ENCODE measurements around the gene OR51B4. TPM values are rescaled to one million over a fixed set of nuclear protein-coding genes. Genes with fewer than 3 reads are reported as not detected.
"Not testable (repeated sequence)": the region's sequence is repeated elsewhere in the genome, so short reads cannot be mapped to it uniquely, and the experiment has no call there.

OR51B4 gene
- total and polyA plus RNA-seq, 9 of the 15 experiments (the other 6 are each of a cell fraction or from before 2014, with no cell fraction given), result 17.1 to 64.6 (median 39.9) TPM

DNA sequence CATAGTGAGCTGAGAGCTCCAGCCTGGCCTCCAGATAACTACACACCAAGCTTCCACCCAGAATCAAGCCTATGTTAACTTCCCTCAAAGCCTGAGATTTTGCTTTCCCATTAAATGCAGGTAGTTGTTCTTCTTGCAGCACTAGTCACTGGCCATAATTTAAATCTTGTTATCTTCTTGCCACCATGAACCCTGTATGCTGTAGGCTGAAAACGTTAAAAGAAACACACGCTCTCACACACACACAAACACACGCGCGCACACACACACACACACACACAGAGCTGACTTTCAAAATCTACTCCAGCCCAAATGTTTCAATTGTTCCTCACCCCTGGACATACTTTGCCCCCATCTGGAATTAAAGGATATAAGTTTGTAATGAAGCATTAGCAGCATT lies 48.3 kb downstream of the OR51B4 start:
- BruUV-seq (replicated peaks); FAIRE-seq; in situ Hi-C loops (cut with MboI); H4K20me1 ChIP-seq (replicated peaks; ENCODE audit: control insufficient read depth, insufficient read depth, low read length); H3K27me3 ChIP-seq (ENCODE audit: control insufficient read depth in 2 of 2, insufficient read depth in 2 of 2, low read length in 2 of 2); H2AFZ ChIP-seq (ENCODE audit: low read depth, low read length); CTCF ChIA-PET (ENCODE audit: low intra/inter-chr PET ratio); H3K9me1 ChIP-seq (ENCODE audit: control insufficient read depth, insufficient read depth, low read length); H3K9me3 ChIP-seq (replicated peaks; ENCODE audit: control insufficient read depth, insufficient read depth, low read depth, low read length); ATAC-seq: not testable (repeated sequence)
- Histone ChIP-seq H3K9ac (ENCODE audit: insufficient read depth in 1 of 2, low read depth in 2 of 2, low read length in 2 of 2) (peak overlapping the region; percentile 70 to 87), H3K27ac (ENCODE audit: extremely low read depth, low read depth, low read length) (peak overlapping the region; percentile 43; the same call in 2 of the 3 replicates), H3K4me3 (peak overlapping the region; percentile 58), H3K4me1 (replicated peaks in 1 of 2; ENCODE audit: control insufficient read depth in 2 of 2, insufficient read depth in 2 of 2, low read length in 2 of 2) (peaks cover 18 to 31% of the 10 kb centered on the region in 2 experiments), H3K4me2 (ENCODE audit: insufficient read depth, low read length) (peak overlapping the region; percentile 94), H3K36me3 (ENCODE audit: control insufficient read depth, insufficient read depth, low read length) (peaks cover 23% of the 10 kb centered on the region), H3K79me2 (ENCODE audit: control insufficient read depth, insufficient read depth, low read length) (peaks cover 72% of the 10 kb centered on the region)
- WGBS (ENCODE audit: insufficient coverage, low coverage, missing lambda C conversion rate), result 2% methylated on average over 5 of the region's 5 CpGs
- DNase-seq (ENCODE audit: extremely low read depth in 1 of 4, low spot score in 3 of 4), result peak in 1 of 4 experiments; percentile 39
- TF ChIP-seq, protein P1, sequence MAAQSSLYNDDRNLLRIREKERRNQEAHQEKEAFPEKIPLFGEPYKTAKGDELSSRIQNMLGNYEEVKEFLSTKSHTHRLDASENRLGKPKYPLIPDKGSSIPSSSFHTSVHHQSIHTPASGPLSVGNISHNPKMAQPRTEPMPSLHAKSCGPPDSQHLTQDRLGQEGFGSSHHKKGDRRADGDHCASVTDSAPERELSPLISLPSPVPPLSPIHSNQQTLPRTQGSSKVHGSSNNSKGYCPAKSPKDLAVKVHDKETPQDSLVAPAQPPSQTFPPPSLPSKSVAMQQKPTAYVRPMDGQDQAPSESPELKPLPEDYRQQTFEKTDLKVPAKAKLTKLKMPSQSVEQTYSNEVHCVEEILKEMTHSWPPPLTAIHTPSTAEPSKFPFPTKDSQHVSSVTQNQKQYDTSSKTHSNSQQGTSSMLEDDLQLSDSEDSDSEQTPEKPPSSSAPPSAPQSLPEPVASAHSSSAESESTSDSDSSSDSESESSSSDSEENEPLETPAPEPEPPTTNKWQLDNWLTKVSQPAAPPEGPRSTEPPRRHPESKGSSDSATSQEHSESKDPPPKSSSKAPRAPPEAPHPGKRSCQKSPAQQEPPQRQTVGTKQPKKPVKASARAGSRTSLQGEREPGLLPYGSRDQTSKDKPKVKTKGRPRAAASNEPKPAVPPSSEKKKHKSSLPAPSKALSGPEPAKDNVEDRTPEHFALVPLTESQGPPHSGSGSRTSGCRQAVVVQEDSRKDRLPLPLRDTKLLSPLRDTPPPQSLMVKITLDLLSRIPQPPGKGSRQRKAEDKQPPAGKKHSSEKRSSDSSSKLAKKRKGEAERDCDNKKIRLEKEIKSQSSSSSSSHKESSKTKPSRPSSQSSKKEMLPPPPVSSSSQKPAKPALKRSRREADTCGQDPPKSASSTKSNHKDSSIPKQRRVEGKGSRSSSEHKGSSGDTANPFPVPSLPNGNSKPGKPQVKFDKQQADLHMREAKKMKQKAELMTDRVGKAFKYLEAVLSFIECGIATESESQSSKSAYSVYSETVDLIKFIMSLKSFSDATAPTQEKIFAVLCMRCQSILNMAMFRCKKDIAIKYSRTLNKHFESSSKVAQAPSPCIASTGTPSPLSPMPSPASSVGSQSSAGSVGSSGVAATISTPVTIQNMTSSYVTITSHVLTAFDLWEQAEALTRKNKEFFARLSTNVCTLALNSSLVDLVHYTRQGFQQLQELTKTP (IDR thresholded peaks at IDR 0.05; ENCODE audit: low read depth in 1 of 2, partially characterized antibody in 2 of 2), result peak in 1 of 2 experiments; percentile 14
- 0 out of 2 replicates have a peak, but pooled peaks have one; percentile 27 for TF ChIP-seq RBFOX2 (IDR thresholded peaks at IDR 0.05; ENCODE audit: low read depth, low read length)
- TF ChIP-seq, protein P2, sequence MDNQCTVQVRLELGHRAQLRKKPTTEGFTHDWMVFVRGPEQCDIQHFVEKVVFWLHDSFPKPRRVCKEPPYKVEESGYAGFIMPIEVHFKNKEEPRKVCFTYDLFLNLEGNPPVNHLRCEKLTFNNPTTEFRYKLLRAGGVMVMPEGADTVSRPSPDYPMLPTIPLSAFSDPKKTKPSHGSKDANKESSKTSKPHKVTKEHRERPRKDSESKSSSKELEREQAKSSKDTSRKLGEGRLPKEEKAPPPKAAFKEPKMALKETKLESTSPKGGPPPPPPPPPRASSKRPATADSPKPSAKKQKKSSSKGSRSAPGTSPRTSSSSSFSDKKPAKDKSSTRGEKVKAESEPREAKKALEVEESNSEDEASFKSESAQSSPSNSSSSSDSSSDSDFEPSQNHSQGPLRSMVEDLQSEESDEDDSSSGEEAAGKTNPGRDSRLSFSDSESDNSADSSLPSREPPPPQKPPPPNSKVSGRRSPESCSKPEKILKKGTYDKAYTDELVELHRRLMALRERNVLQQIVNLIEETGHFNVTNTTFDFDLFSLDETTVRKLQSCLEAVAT (IDR thresholded peaks at IDR 0.05), result peak; percentile 61 to 73; a peak in 3 of 4 replicates
- peak; percentile 11; the same call in 1 of the 2 replicates for TF ChIP-seq ELF4 (CRISPR knock-in tag; IDR thresholded peaks at IDR 0.05)
- intact Hi-C loops (cut with micrococcal nuclease), result loop anchor here (2.0 kb wide), 1 partner anchor 35 kb away; no protein-coding TSS in a partner anchor
- POLR2A ChIA-PET, result interaction anchor here (0.8 to 6.9 kb wide), 4 partner anchors 15 to 35 kb away, joined by 3 to 30 read pairs (median 13); partner anchors contain the start of gene HBE1
